HepG2 (cell line): Measurements from ENCODE around the gene AMDHD1. TPM values are rescaled to one million over a fixed set of nuclear protein-coding genes. Genes with fewer than 3 reads are reported as not detected.

Experiments
- ATAC-seq: fragments of 200-7000 bp; cut with Tn5 transposase; 3 replicates; pipeline ENCODE4 v1.9.1; 2020; ENCODE audit warnings: mild to moderate bottlenecking, moderate library complexity
- BruUV-seq: library from RNA; stranded (reverse); fragments of 400-500 nt; replicated peaks from 2 replicates; lab custom pipeline; 2021; lab: Mats Ljungman, UMichigan
- CTCF ChIA-PET: fragments of 300-600 bp; formaldehyde crosslinking; extraction: SDS; loops from one replicate; lab custom pipeline; 2021; ENCODE audit warnings: low total read pairs, inconsistent platforms, low intra/inter-chr PET ratio; lab: Yijun Ruan, JAX
- POLR2A ChIA-PET: fragments of 350-600 bp; sonication (Branson Sonifier 250); formaldehyde crosslinking; loops from one replicate; lab custom pipeline; 2020; ENCODE audit warnings: antibody characterized with exemption, inconsistent platforms; lab: Yijun Ruan, JAX
- DNase-seq: peaks from one replicate; pipeline ENCODE4 v3.0.0-alpha.2; 2015; ENCODE audit warnings: low spot score
- FAIRE-seq: peaks from 3 replicates; lab custom pipeline; 2011; peaks lifted over from hg19 to GRCh38; lab: Jason Lieb, UNC
- H2AFZ ChIP-seq: one replicate; pipeline ENCODE4 v1.6.1; 2011; ENCODE audit warnings: low read length, inconsistent platforms
- H3K27ac ChIP-seq: fragments of 300-600 bp; 3 replicates; pipeline ENCODE4 v1.8.0; 2011; ENCODE audit warnings: mixed run types, mild to moderate bottlenecking, mixed read lengths, low read length, inconsistent platforms; ENCODE audit not compliant: insufficient read depth; ENCODE audit errors: extremely low read length
- H3K27me3 ChIP-seq, 2 experiments: fragments of 200-600 bp in 1 of 2; 2 replicates in 1 of 2; 3 replicates in 1 of 2; pipeline versions ENCODE4 v1.6.0 to v1.8.0; 2011; ENCODE audit warnings: low read length in 2 of 2, mild to moderate bottlenecking in 2 of 2, moderate library complexity in 2 of 2, inconsistent platforms in 1 of 2; ENCODE audit not compliant: insufficient read depth in 2 of 2, control insufficient read depth in 1 of 2
- H3K36me3 ChIP-seq, 2 experiments: fragments of 200-600 bp in 1 of 2; replicated peaks in 1 of 2; 2 replicates in 1 of 2; 3 replicates in 1 of 2; pipeline versions ENCODE4 v1.5.1 to v1.8.0; 2011; ENCODE audit warnings: low read length in 2 of 2, inconsistent platforms in 1 of 2; ENCODE audit not compliant: insufficient read depth in 2 of 2, control insufficient read depth in 1 of 2
- H3K4me1 ChIP-seq: 2 replicates; pipeline ENCODE4 v1.5.1; 2012; ENCODE audit warnings: low read length, inconsistent platforms; ENCODE audit not compliant: insufficient read depth
- H3K4me2 ChIP-seq: 2 replicates; pipeline ENCODE4 v1.6.0; 2011; ENCODE audit warnings: low read depth, low read length, inconsistent platforms
- H3K4me3 ChIP-seq, 3 experiments: fragments of 200-600 bp in 1 of 3; sonication (generic), shearing (Covaris generic) in 1 of 3; replicated peaks in 1 of 3; 2 replicates each; pipeline ENCODE4 v1.5.1; 2011 to 2016; ENCODE audit warnings: low read length in 3 of 3, inconsistent platforms in 2 of 3, low read depth in 2 of 3, mild to moderate bottlenecking in 2 of 3, control low read depth in 1 of 3, mixed read lengths in 1 of 3; ENCODE audit not compliant: insufficient read depth in 1 of 3
- H3K79me2 ChIP-seq: one replicate; pipeline ENCODE4 v1.6.1; 2011; ENCODE audit warnings: low read length, inconsistent platforms; ENCODE audit not compliant: insufficient read depth
- H3K9ac ChIP-seq: 2 replicates; pipeline ENCODE4 v1.6.0; 2011; ENCODE audit warnings: mild to moderate bottlenecking, low read depth, low read length, inconsistent platforms; ENCODE audit not compliant: insufficient read depth
- H3K9me3 ChIP-seq: 2 replicates; pipeline ENCODE4 v1.5.1; 2012; ENCODE audit warnings: mild to moderate bottlenecking, low read length
- H4K20me1 ChIP-seq: 2 replicates; pipeline ENCODE4 v1.6.0; 2011; ENCODE audit warnings: inconsistent platforms, mild to moderate bottlenecking, low read length, moderate library complexity; ENCODE audit not compliant: insufficient read depth
- AHR ChIP-seq: IDR thresholded peaks from 2 replicates; pipeline ENCODE4 v1.6.1; 2018; ENCODE audit warnings: missing genetic modification reagents, missing compliant biosample characterization
- ARID2 ChIP-seq: sonication (generic); formaldehyde crosslinking; IDR thresholded peaks from 2 replicates; pipeline ENCODE4 v1.8.1; 2022; ENCODE audit warnings: mild to moderate bottlenecking, missing genetic modification reagents, borderline replicate concordance
- HMG20A ChIP-seq: IDR thresholded peaks from 2 replicates; pipeline ENCODE4 v1.6.1; 2016; ENCODE audit warnings: borderline replicate concordance
- KLF16 ChIP-seq, 2 experiments: sonication (generic) in 1 of 2; formaldehyde crosslinking in 1 of 2; IDR thresholded peaks; 2 replicates each; pipeline versions ENCODE4 v1.6.1 to v1.8.0; 2016 to 2023; ENCODE audit warnings: missing genetic modification reagents in 2 of 2, missing compliant biosample characterization in 1 of 2
- RAD21 ChIP-seq: fragments of 450-650 bp; formaldehyde crosslinking; IDR thresholded peaks from 2 replicates; pipeline ENCODE4 v1.5.0; 2020; ENCODE audit warnings: mild to moderate bottlenecking
- RFX1 ChIP-seq: fragments of 450-650 bp; IDR thresholded peaks from 2 replicates; pipeline ENCODE4 v1.6.1; 2017
- RFX3 ChIP-seq: IDR thresholded peaks from 2 replicates; pipeline ENCODE4 v1.6.1; 2016; ENCODE audit warnings: missing biosample characterization, missing genetic modification reagents
- SMC3 ChIP-seq: IDR thresholded peaks from 2 replicates; pipeline ENCODE4 v1.6.1; 2011; ENCODE audit warnings: low read length, improper control_type of control experiment
- STAG1 ChIP-seq: sonication (generic); formaldehyde crosslinking; IDR thresholded peaks from 2 replicates; pipeline ENCODE4 v1.4.0; 2020; ENCODE audit warnings: missing genetic modification reagents
- STAT5B ChIP-seq: sonication (generic); formaldehyde crosslinking; IDR thresholded peaks from 2 replicates; pipeline ENCODE4 v1.4.0; 2020; ENCODE audit warnings: missing genetic modification reagents
- ZFYVE20 ChIP-seq: sonication (generic); formaldehyde crosslinking; IDR thresholded peaks from 2 replicates; pipeline ENCODE4 v1.8.0; 2023; ENCODE audit warnings: low read depth, mild to moderate bottlenecking, moderate library complexity, missing genetic modification reagents, borderline replicate concordance
- ZNF616 ChIP-seq: sonication (generic); formaldehyde crosslinking; IDR thresholded peaks from 2 replicates; pipeline ENCODE4 v1.5.0; 2020; ENCODE audit warnings: low read depth, mild to moderate bottlenecking, missing genetic modification reagents
- ZNF816 ChIP-seq: sonication (generic); formaldehyde crosslinking; IDR thresholded peaks from 2 replicates; pipeline ENCODE4 v1.8.0; 2022; ENCODE audit warnings: missing genetic modification reagents, mild to moderate bottlenecking, borderline replicate concordance
- ZNF841 ChIP-seq: sonication (generic); formaldehyde crosslinking; IDR thresholded peaks from 2 replicates; pipeline ENCODE4 v1.8.1; 2023; ENCODE audit warnings: missing genetic modification reagents, borderline replicate concordance
- WGBS: methylation state at CpG from one replicate; pipeline ENCODE4 v1.1.6; 2017; ENCODE audit warnings: low lambda C conversion rate; 5-methylcytosine and 5-hydroxymethylcytosine counted together
- in situ Hi-C: cut with HindIII; loops from 2 replicates; pipeline ENCODE4 v1.10.0; 2017; ENCODE audit warnings: low pct_unique_long_range_greater_than_20kb; ENCODE audit not compliant: extremely low pct_ligation_motif_present
- intact Hi-C: fragments of 100-400 bp; cut with micrococcal nuclease; formaldehyde crosslinking; loops from one replicate; pipeline ENCODE4 v1.10.0; 2022; ENCODE audit not compliant: unreplicated experiment
- polyA plus RNA-seq, 8 experiments: library from polyadenylated mRNA; depleted of rRNA in 3 of 8; stranded (reverse) in 7 of 8; unstranded in 1 of 8; fragments of >200 nt; fragmentation: Illumina TruSeq in 4 of 8; extraction: Trizol in 4 of 8; gene quantifications; 2 replicates each; pipeline versions ENCODE4 v1.2.1 to v1.2.3, GENCODE V29; 2011 to 2016; ENCODE audit warnings: low read depth in 4 of 8, missing spikeins in 1 of 8, mixed read lengths in 1 of 8; ENCODE audit not compliant: insufficient read depth in 1 of 8
- total RNA-seq, 5 experiments: library from RNA; depleted of rRNA; stranded (reverse); fragments of >200 nt; fragmentation: Illumina TruSeq; extraction: Trizol; gene quantifications; 2 replicates each; pipeline ENCODE4 v1.2.3, GENCODE V29; 2016; ENCODE audit warnings: low read depth in 1 of 5
- TF ChIP-seq, protein P1 (sequence below): sonication (generic); formaldehyde crosslinking; IDR thresholded peaks from 2 replicates; pipeline ENCODE4 v1.4.0; 2020; ENCODE audit warnings: missing genetic modification reagents
- TF ChIP-seq, protein P2 (sequence below): sonication (generic); formaldehyde crosslinking; IDR thresholded peaks from 2 replicates; pipeline ENCODE4 v1.5.0; 2020; ENCODE audit warnings: mild to moderate bottlenecking, missing genetic modification reagents, moderate library complexity

The AMDHD1 gene
- total and polyA plus RNA-seq, 2 of the 13 experiments (the other 11 are each of a cell fraction or from before 2014, with no cell fraction given), result 6.5 to 29.6 TPM

DNA sequence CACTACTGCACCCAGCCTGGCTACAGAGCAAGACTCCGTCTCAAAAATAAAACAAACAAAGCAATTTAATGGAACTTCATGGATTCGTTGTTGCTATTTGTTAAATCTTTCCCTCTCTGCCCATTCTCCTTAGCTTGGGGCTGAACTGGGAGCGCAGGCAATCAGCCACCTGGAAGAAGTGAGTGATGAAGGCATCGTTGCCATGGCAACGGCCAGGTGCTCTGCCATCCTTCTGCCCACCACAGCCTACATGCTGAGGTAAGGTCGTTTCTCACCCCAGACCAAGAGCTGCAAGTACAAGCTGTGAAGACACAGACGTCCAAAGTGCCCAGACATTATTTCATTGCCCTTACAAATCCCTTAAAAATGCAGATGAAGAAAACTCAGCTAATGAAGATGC is 19.1 kb downstream of the AMDHD1 start (continued):
- TF ChIP-seq ZNF616 (CRISPR knock-in tag), result no peak
- no peak for TF ChIP-seq HMG20A
- no peak for TF ChIP-seq STAT5B
- TF ChIP-seq RFX3 (CRISPR knock-in tag), result peak; percentile 30; the same call in 1 of the 2 replicates
- TF ChIP-seq RFX1, result peak; percentile 49; the same call in 1 of the 2 replicates
- no peak for TF ChIP-seq ZNF816 (CRISPR knock-in tag)

DNA sequence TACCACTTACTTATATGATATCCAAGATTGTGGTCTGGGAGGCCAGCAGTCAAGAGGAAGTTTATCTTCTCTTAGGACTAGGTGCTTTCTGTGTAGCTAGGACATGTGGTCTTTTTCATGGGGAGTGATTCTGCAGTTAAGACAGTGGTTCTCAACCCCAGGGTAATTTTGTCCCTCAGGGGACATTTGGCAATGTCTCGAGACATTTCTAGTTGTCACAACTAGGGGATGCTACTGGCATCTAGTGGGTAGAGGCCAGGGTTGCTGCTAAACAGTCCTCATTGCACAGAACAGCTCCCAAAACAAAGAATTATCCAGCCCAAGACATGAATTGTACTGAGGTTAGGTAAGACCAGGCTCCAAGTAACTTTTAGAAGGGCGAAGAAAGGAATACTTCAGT is 20.0 kb downstream of the AMDHD1 start:
- peaks cover 51% of the 10 kb centered on the region for H3K4me1 ChIP-seq
- intact Hi-C loops (no loop called here), in situ Hi-C loops (no loop called here)
- DNase-seq (no peak), ATAC-seq (no peak), FAIRE-seq (no peak)
- no peaks in the 10 kb centered on the region for H3K27me3 ChIP-seq
- no peak overlapping the region for H3K4me2 ChIP-seq
- H2AFZ ChIP-seq, result no peak overlapping the region
- no peaks in the 10 kb centered on the region for H3K36me3 ChIP-seq
- ChIA-PET POLR2A (interaction anchor here (1.2 kb wide), 1 partner anchor 11 kb away, joined by 4 read pairs; no protein-coding TSS in a partner anchor), CTCF (no interaction called here)
- no peak overlapping the region for H3K27ac ChIP-seq
- TF ChIP-seq ZFYVE20 (CRISPR knock-in tag) (no peak), SMC3 (peak; percentile 35; the same call in 1 of the 2 replicates), STAG1 (CRISPR knock-in tag) (peak; percentile 67), RAD21 (peak; percentile 34; the same call in 1 of the 2 replicates), KLF16 (CRISPR knock-in tag; IDR thresholded peaks at IDR 0.05) (no peak), AHR (CRISPR knock-in tag) (no peak), ZNF841 (no peak), ARID2 (CRISPR knock-in tag) (no peak)
- TF ChIP-seq, protein P1, sequence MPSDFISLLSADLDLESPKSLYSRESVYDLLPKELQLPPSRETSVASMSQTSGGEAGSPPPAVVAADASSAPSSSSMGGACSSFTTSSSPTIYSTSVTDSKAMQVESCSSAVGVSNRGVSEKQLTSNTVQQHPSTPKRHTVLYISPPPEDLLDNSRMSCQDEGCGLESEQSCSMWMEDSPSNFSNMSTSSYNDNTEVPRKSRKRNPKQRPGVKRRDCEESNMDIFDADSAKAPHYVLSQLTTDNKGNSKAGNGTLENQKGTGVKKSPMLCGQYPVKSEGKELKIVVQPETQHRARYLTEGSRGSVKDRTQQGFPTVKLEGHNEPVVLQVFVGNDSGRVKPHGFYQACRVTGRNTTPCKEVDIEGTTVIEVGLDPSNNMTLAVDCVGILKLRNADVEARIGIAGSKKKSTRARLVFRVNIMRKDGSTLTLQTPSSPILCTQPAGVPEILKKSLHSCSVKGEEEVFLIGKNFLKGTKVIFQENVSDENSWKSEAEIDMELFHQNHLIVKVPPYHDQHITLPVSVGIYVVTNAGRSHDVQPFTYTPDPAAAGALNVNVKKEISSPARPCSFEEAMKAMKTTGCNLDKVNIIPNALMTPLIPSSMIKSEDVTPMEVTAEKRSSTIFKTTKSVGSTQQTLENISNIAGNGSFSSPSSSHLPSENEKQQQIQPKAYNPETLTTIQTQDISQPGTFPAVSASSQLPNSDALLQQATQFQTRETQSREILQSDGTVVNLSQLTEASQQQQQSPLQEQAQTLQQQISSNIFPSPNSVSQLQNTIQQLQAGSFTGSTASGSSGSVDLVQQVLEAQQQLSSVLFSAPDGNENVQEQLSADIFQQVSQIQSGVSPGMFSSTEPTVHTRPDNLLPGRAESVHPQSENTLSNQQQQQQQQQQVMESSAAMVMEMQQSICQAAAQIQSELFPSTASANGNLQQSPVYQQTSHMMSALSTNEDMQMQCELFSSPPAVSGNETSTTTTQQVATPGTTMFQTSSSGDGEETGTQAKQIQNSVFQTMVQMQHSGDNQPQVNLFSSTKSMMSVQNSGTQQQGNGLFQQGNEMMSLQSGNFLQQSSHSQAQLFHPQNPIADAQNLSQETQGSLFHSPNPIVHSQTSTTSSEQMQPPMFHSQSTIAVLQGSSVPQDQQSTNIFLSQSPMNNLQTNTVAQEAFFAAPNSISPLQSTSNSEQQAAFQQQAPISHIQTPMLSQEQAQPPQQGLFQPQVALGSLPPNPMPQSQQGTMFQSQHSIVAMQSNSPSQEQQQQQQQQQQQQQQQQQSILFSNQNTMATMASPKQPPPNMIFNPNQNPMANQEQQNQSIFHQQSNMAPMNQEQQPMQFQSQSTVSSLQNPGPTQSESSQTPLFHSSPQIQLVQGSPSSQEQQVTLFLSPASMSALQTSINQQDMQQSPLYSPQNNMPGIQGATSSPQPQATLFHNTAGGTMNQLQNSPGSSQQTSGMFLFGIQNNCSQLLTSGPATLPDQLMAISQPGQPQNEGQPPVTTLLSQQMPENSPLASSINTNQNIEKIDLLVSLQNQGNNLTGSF (CRISPR knock-in tag), result no peak
- TF ChIP-seq, protein P2, sequence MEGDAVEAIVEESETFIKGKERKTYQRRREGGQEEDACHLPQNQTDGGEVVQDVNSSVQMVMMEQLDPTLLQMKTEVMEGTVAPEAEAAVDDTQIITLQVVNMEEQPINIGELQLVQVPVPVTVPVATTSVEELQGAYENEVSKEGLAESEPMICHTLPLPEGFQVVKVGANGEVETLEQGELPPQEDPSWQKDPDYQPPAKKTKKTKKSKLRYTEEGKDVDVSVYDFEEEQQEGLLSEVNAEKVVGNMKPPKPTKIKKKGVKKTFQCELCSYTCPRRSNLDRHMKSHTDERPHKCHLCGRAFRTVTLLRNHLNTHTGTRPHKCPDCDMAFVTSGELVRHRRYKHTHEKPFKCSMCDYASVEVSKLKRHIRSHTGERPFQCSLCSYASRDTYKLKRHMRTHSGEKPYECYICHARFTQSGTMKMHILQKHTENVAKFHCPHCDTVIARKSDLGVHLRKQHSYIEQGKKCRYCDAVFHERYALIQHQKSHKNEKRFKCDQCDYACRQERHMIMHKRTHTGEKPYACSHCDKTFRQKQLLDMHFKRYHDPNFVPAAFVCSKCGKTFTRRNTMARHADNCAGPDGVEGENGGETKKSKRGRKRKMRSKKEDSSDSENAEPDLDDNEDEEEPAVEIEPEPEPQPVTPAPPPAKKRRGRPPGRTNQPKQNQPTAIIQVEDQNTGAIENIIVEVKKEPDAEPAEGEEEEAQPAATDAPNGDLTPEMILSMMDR (CRISPR knock-in tag), result peak; percentile 47
- H3K79me2 ChIP-seq, result no peaks in the 10 kb centered on the region
- no peak overlapping the region for H3K9ac ChIP-seq
- WGBS, result 96% methylated on average over 1 of the region's 2 CpGs
- H3K4me3 ChIP-seq, result no peak overlapping the region
- BruUV-seq, result no TSS peak
- no peaks in the 10 kb centered on the region for H4K20me1 ChIP-seq
- no peaks in the 10 kb centered on the region for H3K9me3 ChIP-seq
